Measurements from ENCODE around the gene SLC23A3. TPM values are rescaled to one million over a fixed set of nuclear protein-coding genes. Genes with fewer than 3 reads are reported as not detected.

SLC23A3 gene
- total RNA-seq, 4 donors from 2014 or later, result 0.23 to 1.1 (median 0.27) TPM; not detected in 1

GRCh38 chr2:219177552-219178376 lies 7.9 kb upstream of the SLC23A3 start, which contains the start of gene RETREG2:
Gene RETREG2, plus strand, starts transcription at chr2:219178275. Its CDS starts 78 bp downstream, at chr2:219178353.
- Histone ChIP-seq H3K27me3 (no peaks in the 10 kb centered on the region), H3K27ac (peak within 1 kb of the TSS; percentile 95 to 99 (median 96)), H3K4me3 (peak within 1 kb of the TSS; percentile 82 to 99), H3K9me3 (no peaks in the 10 kb centered on the region), H3K36me3 (peaks cover 0 to 58% of the 10 kb centered on the region in 2 donors), H3K4me1 (peaks cover 0 to 52% (median 26%) of the 10 kb centered on the region in 3 donors)
- 1 to 2% methylated on average over 9 to 16 of the region's 67 CpGs for WGBS, 2 donors (ENCODE audit: low coverage in 1 of 2)
- ATAC-seq, result peak; percentile 87
- TF ChIP-seq EP300 (IDR thresholded peaks at IDR 0.05) (no peak), POLR2A (IDR thresholded peaks at IDR 0.05) (peak; percentile 97 to 98), CTCF (IDR thresholded peaks at IDR 0.05) (peak in 3 of 4 experiments; percentile 48 to 68 (median 65)), POLR2AphosphoS5 (IDR thresholded peaks at IDR 0.05) (peak; percentile 98)

DNA sequence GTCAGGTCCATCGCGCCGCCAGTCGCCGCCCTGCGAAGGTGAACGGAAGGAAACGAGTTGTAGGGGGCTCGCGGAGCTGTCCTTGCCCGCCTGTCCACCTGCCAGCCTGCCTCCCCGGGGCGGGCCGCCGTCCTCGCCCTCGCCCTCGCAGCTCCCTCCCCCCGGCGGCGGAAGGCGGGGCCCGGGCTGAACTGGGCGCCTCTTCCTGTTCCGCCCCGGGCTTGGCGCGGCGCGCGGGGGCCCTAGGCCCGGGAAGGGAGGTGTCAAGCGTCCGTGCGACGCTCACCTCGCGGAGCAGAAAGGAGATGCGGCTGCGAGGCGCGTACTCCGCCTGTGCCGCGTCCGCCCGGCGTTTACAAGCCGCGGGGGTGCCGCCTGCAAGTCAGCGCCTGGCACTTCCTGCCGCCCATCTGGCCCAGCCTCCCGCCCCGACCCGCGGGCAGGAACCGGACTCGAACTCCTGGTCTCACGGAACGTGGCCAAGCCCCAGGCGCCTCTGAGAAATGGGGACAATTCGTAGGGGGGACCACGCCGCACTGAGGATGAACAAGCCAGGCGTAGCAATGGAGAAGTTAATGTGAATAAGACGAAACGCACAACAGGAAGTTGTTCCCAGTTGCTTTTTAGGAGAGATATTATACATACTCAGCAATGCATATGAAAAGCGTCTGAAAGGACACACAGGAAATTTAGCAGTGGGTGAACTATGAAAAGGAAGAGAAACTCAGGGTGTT lies 7.2 kb upstream of the SLC23A3 start, which contains the start of gene CNPPD1:
Gene CNPPD1 (minus strand): TSS at position 108 of the 734 bp plus-strand sequence. CDS start 97 bp downstream, at position 11.
- WGBS, 2 donors (ENCODE audit: low coverage in 1 of 2), result 0% methylated on average over 3 of the region's 69 CpGs
- H3K27ac ChIP-seq, result peak within 1 kb of the TSS; percentile 95 to 99 (median 96)
- no peaks in the 10 kb centered on the region for H3K27me3 ChIP-seq
- H3K36me3 ChIP-seq, result peaks cover 0 to 58% of the 10 kb centered on the region in 2 donors
- peak; percentile 96 for TF ChIP-seq POLR2AphosphoS5 (IDR thresholded peaks at IDR 0.05)
- TF ChIP-seq EP300 (IDR thresholded peaks at IDR 0.05), result no peak
- TF ChIP-seq POLR2A (IDR thresholded peaks at IDR 0.05), result peak; percentile 96 to 97
- peak; percentile 86 for ATAC-seq
- H3K4me3 ChIP-seq, result peak within 1 kb of the TSS; percentile 82 to 99
- no peaks in the 10 kb centered on the region for H3K9me3 ChIP-seq
- H3K4me1 ChIP-seq, result peaks cover 0 to 52% (median 26%) of the 10 kb centered on the region in 3 donors

DNA sequence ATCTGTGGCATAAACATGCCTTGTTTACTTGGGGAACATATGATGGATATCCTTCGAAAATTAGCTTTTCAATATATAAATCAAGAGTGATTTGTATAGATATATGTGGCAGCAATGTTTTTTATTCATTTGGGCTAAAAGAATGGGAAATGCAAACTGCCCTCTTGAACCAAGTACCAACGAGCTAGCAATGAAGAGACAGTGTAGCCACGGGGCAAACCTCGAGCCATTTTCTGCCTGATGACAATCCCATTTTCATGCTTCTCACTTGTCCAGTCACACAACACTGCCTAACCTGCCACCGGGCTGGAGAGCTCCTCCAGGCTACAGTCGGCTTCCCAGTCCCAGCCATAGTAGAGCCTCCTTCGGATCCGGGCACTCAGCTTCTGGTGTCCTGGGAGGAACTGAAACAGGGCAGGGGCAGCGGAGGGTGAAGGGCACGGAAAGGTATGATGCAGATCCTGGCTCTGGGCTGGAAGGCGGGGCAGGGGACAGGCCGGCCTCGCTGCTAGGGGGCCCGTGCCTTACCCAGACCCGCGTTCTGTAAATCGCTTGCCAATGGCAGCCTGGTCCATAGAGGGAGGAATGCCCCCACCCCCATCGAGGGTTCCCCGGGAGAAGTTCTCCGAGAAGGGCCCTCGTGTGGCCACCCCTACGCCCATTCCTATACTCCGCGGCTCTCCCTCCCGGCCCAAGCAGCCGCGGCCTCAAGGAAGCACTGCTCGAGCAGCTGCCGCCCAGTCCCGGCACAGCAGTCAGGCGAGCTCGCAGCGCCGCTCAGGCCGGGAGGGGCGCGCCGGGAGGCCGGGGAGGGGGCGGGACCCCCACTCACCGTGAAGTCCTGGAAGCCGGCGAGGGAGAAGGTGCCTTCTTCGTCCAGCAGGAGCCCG lies 6.3 kb upstream of the SLC23A3 start:
- 12 to 13% methylated on average over 6 to 8 of the region's 45 CpGs for WGBS, 2 donors (ENCODE audit: low coverage in 1 of 2)
- H3K4me3 ChIP-seq, result peak overlapping the region; percentile 82 to 99
- peak in 2 of 4 experiments; percentile 5 to 45 for TF ChIP-seq CTCF (IDR thresholded peaks at IDR 0.05)
- TF ChIP-seq POLR2A (IDR thresholded peaks at IDR 0.05), result peak in 1 of 2 donors; percentile 7
- no peak for TF ChIP-seq POLR2AphosphoS5 (IDR thresholded peaks at IDR 0.05)
- no peak for TF ChIP-seq EP300 (IDR thresholded peaks at IDR 0.05)
- ATAC-seq, result peak; percentile 29
- no peaks in the 10 kb centered on the region for H3K27me3 ChIP-seq
- H3K27ac ChIP-seq, result peak overlapping the region; percentile 95 to 99 (median 96)
- no peaks in the 10 kb centered on the region for H3K9me3 ChIP-seq
- peaks cover 0 to 54% of the 10 kb centered on the region in 2 donors for H3K36me3 ChIP-seq
- H3K4me1 ChIP-seq, result peaks cover 0 to 60% (median 31%) of the 10 kb centered on the region in 3 donors

- Histone ChIP-seq H3K27ac (peak overlapping the region in 3 of 4 donors; percentile 95 to 99 (median 98)), H3K36me3 (peaks cover 0 to 47% of the 10 kb centered on the region in 2 donors), H3K4me1 (peaks cover 0 to 60% (median 36%) of the 10 kb centered on the region in 3 donors), H3K9me3 (no peaks in the 10 kb centered on the region), H3K4me3 (peak overlapping the region in 1 of 2 donors; percentile 99), H3K27me3 (no peaks in the 10 kb centered on the region)
- ATAC-seq, result no peak
- 45 to 66% methylated on average over 1 to 3 of the region's 7 CpGs for WGBS, 2 donors (ENCODE audit: low coverage in 1 of 2)
- no peak for TF ChIP-seq CTCF (IDR thresholded peaks at IDR 0.05)
- no peak for TF ChIP-seq EP300 (IDR thresholded peaks at IDR 0.05)
- TF ChIP-seq POLR2A (IDR thresholded peaks at IDR 0.05), result no peak
- TF ChIP-seq POLR2AphosphoS5 (IDR thresholded peaks at IDR 0.05), result no peak
Observed at GRCh38 chr2:219175486-219175885, 5.7 kb upstream of the SLC23A3 start.
